ENCODE measurements around the gene NHLRC4. TPM values are rescaled to one million over a fixed set of nuclear protein-coding genes. Genes with fewer than 3 reads are reported as not detected.

The NHLRC4 gene
- total RNA-seq, 4 donors from 2014 or later, result 0.09 to 0.95 (median 0.59) TPM; not detected in 1

DNA sequence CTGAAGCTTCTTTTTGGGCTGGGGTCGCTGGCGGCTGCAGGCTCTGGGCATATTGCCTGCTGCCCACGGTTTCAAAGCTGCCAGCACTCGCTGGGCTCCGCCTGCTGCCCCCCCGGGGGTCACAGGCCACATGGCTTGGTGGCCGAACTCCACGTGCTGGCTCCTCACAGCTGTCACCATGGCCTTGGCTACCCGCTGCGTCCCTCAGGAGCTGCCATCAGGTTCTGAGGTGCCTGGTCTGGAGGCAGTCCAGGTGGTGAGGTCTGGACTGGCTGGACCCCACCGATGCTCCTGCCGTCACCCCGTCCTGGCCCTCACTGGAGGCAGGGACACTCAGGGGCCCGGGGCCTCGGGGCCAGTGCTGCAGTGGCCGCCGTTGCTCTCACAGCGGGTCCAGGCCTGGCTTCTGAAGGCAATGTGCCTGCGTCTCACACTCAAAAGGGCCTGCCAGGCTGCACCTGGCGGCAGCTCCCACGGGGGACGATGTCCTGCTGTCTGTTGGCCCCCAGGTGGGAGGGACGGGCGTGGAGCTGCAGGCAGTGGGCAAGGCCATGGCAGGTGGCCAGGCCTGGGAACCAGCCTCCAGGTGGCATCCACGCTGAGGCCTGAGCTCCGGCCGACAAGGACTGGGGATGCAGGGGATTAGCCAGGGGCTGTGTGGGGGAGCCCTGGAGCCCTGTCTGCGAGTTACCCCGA is 26.0 kb upstream of the NHLRC4 start:
- peaks cover 0 to 5% (median 0%) of the 10 kb centered on the region in 3 donors for H3K4me1 ChIP-seq
- no peaks in the 10 kb centered on the region for H3K9me3 ChIP-seq
- no peaks in the 10 kb centered on the region for H3K27me3 ChIP-seq
- WGBS, 2 donors, result 89 to 100% methylated on average over 3 to 17 of the region's 29 CpGs
- peaks cover 0 to 97% (median 3%) of the 10 kb centered on the region in 3 donors for H3K36me3 ChIP-seq
- no peak overlapping the region for H3K4me3 ChIP-seq
- no peak for DNase-seq
- intact Hi-C loops (cut with DNase I), result no loop called here
- no peak overlapping the region for H3K27ac ChIP-seq
- TF ChIP-seq, protein P1, sequence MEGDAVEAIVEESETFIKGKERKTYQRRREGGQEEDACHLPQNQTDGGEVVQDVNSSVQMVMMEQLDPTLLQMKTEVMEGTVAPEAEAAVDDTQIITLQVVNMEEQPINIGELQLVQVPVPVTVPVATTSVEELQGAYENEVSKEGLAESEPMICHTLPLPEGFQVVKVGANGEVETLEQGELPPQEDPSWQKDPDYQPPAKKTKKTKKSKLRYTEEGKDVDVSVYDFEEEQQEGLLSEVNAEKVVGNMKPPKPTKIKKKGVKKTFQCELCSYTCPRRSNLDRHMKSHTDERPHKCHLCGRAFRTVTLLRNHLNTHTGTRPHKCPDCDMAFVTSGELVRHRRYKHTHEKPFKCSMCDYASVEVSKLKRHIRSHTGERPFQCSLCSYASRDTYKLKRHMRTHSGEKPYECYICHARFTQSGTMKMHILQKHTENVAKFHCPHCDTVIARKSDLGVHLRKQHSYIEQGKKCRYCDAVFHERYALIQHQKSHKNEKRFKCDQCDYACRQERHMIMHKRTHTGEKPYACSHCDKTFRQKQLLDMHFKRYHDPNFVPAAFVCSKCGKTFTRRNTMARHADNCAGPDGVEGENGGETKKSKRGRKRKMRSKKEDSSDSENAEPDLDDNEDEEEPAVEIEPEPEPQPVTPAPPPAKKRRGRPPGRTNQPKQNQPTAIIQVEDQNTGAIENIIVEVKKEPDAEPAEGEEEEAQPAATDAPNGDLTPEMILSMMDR (IDR thresholded peaks at IDR 0.05), result no peak
- TF ChIP-seq POLR2A (IDR thresholded peaks at IDR 0.05), result no peak

DNA sequence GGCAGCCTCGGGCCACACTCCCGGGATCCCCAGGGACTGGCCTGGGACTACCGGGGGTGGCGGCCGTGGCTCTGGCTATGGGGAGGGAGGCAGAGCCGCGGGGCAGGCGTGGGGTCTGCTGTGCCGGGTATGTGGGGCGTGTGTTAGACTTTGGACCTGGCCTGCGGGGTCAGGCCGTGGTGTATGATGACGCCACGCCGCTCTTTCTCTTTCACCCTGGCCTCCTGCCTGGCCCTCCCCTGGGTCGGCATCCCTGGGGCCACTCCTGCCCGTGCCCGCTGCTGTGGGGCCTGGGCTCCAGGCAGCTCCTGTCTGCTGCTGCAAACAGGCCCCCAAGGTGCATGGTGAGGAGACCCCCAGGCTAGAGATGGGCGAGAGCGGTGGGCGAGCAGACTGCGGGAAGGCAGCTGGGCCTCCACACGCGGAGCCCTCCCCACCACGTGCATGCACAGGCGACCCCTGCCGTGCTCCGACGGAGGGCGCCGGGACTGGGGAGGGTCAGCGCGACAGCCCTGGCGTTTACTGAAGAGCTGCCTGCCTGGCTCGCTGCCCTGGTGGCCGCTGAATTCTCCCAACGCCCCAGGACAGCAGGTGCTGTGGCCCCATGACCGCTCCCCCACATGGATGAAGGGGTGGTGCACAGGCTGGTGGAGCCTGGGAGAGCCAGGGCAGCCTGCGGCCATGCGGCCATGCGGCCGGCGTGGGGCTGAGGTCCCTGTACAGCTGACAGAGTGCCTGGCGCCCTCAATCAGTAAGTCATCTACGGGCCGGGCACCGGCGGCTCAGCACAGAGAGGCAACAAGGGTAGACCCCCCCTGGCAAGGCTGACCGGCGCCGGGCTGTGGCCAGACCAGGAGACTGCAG is 23.3 kb upstream of the NHLRC4 start:
- Histone ChIP-seq H3K36me3 (peaks cover 0 to 96% (median 3%) of the 10 kb centered on the region in 3 donors), H3K4me1 (peaks cover 0 to 19% (median 0%) of the 10 kb centered on the region in 3 donors), H3K4me3 (no peak overlapping the region), H3K27ac (no peak overlapping the region), H3K27me3 (no peaks in the 10 kb centered on the region), H3K9me3 (no peaks in the 10 kb centered on the region)
- 83% methylated on average over 6 of the region's 51 CpGs; no CpG with 5 or more reads in 1 of the 2 donors for WGBS, 2 donors
- TF ChIP-seq, protein P1 (IDR thresholded peaks at IDR 0.05), result no peak
- TF ChIP-seq POLR2A (IDR thresholded peaks at IDR 0.05), result no peak
- intact Hi-C loops (cut with DNase I), result no loop called here
- no peak for DNase-seq

DNA sequence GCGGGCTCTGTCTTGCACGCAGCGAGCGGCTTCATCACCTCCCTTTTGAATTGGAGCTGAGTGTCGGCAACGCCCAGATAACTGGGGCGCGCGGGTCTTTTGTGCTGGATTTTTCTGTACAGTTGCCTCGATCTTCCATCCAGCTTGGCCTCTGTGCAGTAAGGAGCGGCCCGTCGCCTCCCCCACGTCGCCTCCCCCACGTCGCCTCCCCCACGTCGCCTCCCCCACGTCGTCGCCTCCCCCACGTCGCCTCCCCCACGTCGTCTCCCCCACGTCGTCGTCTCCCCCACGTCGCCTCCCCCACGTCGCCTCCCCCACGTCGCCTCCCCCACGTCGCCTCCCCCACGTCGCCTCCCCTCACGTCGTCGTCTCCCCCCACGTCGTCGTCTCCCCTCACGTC is 22.3 kb upstream of the NHLRC4 start:
- no peak for TF ChIP-seq POLR2A (IDR thresholded peaks at IDR 0.05)
- TF ChIP-seq, protein P1 (IDR thresholded peaks at IDR 0.05), result no peak
- 80 to 90% methylated on average over 4 to 31 of the region's 46 CpGs for WGBS, 2 donors
- H3K4me1 ChIP-seq, result peaks cover 0 to 19% (median 0%) of the 10 kb centered on the region in 3 donors
- no peaks in the 10 kb centered on the region for H3K9me3 ChIP-seq
- intact Hi-C loops (cut with DNase I), result no loop called here
- no peaks in the 10 kb centered on the region for H3K27me3 ChIP-seq
- no peak for DNase-seq
- no peak overlapping the region for H3K4me3 ChIP-seq
- H3K36me3 ChIP-seq, result peaks cover under 1 to 96% (median 3%) of the 10 kb centered on the region in 3 donors
- H3K27ac ChIP-seq, result no peak overlapping the region

DNA sequence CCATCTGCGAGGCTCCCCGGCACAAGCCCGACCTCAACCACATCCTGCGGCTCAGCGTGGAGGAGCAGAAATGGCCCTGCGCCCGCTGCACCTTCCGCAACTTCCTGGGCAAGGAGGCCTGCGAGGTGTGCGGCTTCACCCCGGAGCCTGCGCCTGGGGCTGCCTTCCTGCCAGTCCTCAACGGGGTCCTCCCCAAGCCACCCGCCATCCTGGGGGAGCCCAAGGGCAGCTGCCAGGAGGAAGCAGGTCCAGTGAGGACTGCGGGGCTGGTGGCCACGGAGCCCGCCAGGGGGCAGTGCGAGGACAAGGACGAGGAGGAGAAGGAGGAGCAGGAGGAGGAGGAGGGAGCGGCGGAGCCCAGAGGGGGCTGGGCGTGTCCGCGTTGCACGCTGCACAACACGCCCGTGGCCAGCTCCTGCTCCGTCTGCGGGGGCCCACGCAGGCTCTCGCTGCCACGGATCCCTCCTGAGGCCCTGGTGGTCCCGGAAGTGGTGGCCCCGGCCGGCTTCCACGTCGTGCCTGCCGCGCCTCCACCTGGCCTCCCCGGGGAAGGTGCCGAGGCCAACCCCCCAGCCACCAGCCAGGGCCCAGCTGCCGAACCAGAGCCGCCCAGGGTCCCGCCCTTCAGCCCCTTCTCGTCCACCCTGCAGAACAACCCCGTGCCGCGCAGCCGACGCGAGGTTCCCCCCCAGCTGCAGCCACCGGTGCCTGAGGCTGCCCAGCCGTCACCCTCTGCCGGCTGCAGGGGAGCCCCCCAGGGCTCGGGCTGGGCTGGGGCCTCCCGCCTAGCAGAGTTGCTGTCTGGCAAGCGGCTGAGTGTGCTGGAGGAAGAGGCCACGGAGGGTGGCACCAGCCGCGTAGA is 19.7 kb upstream of the NHLRC4 start:
- 40 to 80% methylated on average over 2 to 11 of the region's 60 CpGs for WGBS, 2 donors
- TF ChIP-seq, protein P1 (IDR thresholded peaks at IDR 0.05), result peak in 5 of 6 experiments; percentile 43 to 66 (median 57)
- TF ChIP-seq POLR2A (IDR thresholded peaks at IDR 0.05), result no peak
- intact Hi-C loops (cut with DNase I), result no loop called here
- H3K9me3 ChIP-seq, result no peaks in the 10 kb centered on the region
- peaks cover 0 to 19% (median 0%) of the 10 kb centered on the region in 3 donors for H3K4me1 ChIP-seq
- H3K27ac ChIP-seq, result no peak overlapping the region
- peak overlapping the region in 2 of 4 donors; percentile 26 to 29 for H3K4me3 ChIP-seq
- H3K27me3 ChIP-seq, result no peaks in the 10 kb centered on the region
- peaks cover 8 to 94% (median 16%) of the 10 kb centered on the region in 3 donors for H3K36me3 ChIP-seq
- DNase-seq, result no peak
